HEK293T (cell line): Measurements from ENCODE around the gene DFFA.

Experiments
- CTCF ChIA-PET: fragments of 350-600 bp; formaldehyde crosslinking; extraction: SDS; loops from one replicate; lab custom pipeline; 2021; ENCODE audit warnings: antibody characterized with exemption, inconsistent platforms; lab: Yijun Ruan, JAX
- POLR2A ChIA-PET: fragments of 350-600 bp; formaldehyde crosslinking; extraction: SDS; loops from one replicate; lab custom pipeline; 2020; ENCODE audit warnings: antibody characterized with exemption, inconsistent platforms; lab: Yijun Ruan, JAX
- DNase-seq: peaks from one replicate; pipeline ENCODE4 v3.0.0; 2012; ENCODE audit warnings: mixed read lengths; ENCODE audit errors: extremely low spot score
- ARNT ChIP-seq: fragments of 450-650 bp; IDR thresholded peaks from 2 replicates; pipeline ENCODE4 v1.6.1; 2017; ENCODE audit warnings: mild to moderate bottlenecking
- BHLHE40 ChIP-seq: fragments of 450-650 bp; IDR thresholded peaks from 2 replicates; pipeline ENCODE4 v1.6.1; 2016; ENCODE audit warnings: mild to moderate bottlenecking, moderate library complexity, borderline replicate concordance
- CTBP1 ChIP-seq: fragments of 450-650 bp; IDR thresholded peaks from 2 replicates; pipeline ENCODE4 v1.6.1; 2016; ENCODE audit warnings: borderline replicate concordance
- ELF4 ChIP-seq: fragments of 450-650 bp; IDR thresholded peaks from 2 replicates; pipeline ENCODE4 v1.6.1; 2017; ENCODE audit warnings: antibody characterized with exemption
- FOXA1 ChIP-seq: fragments of 450-650 bp; IDR thresholded peaks from 2 replicates; pipeline ENCODE4 v1.6.1; 2016; ENCODE audit warnings: mild to moderate bottlenecking
- FOXK2 ChIP-seq: fragments of 450-650 bp; IDR thresholded peaks from 2 replicates; pipeline ENCODE4 v1.6.1; 2016; ENCODE audit warnings: mild to moderate bottlenecking
- FOXM1 ChIP-seq: fragments of 450-650 bp; IDR thresholded peaks from 2 replicates; pipeline ENCODE4 v1.6.1; 2017; ENCODE audit warnings: mild to moderate bottlenecking, borderline replicate concordance
- HDGF ChIP-seq: fragments of 450-650 bp; IDR thresholded peaks from 2 replicates; pipeline ENCODE4 v1.6.1; 2017; ENCODE audit warnings: antibody characterized with exemption, borderline replicate concordance
- L3MBTL2 ChIP-seq: fragments of 450-650 bp; conservative IDR thresholded peaks from 2 replicates; pipeline ENCODE4 v1.6.1; 2016; ENCODE audit warnings: mild to moderate bottlenecking
- LEF1 ChIP-seq: fragments of 450-650 bp; IDR thresholded peaks from 2 replicates; pipeline ENCODE4 v1.6.1; 2017; ENCODE audit warnings: mild to moderate bottlenecking, borderline replicate concordance
- NFRKB ChIP-seq: fragments of 450-650 bp; IDR thresholded peaks from 2 replicates; pipeline ENCODE4 v1.6.1; 2016; ENCODE audit warnings: mild to moderate bottlenecking, moderate library complexity
- PKNOX1 ChIP-seq: fragments of 450-650 bp; IDR thresholded peaks from 2 replicates; pipeline ENCODE4 v1.6.1; 2016
- SP1 ChIP-seq: fragments of 450-650 bp; IDR thresholded peaks from 2 replicates; pipeline ENCODE4 v1.6.1; 2017
- SUZ12 ChIP-seq: fragments of 450-650 bp; IDR thresholded peaks from 2 replicates; pipeline ENCODE4 v1.6.1; 2016; ENCODE audit warnings: mild to moderate bottlenecking
- TARDBP ChIP-seq: fragments of 450-650 bp; IDR thresholded peaks from 2 replicates; pipeline ENCODE4 v1.6.1; 2016
- ZNF384 ChIP-seq: fragments of 450-650 bp; IDR thresholded peaks from 2 replicates; pipeline ENCODE4 v1.6.1; 2016

The DFFA gene

GRCh38 chr1:10514490-10515235 is 42.3 kb upstream of the DFFA start:
- ChIA-PET CTCF (no interaction called here), POLR2A (no interaction called here)
- no peak for DNase-seq
- TF ChIP-seq SUZ12, result no peak
- TF ChIP-seq FOXA1, result no peak
- TF ChIP-seq L3MBTL2, result no peak
- TF ChIP-seq FOXK2, result no peak
- TF ChIP-seq TARDBP, result no peak
- no peak for TF ChIP-seq HDGF
- no peak for TF ChIP-seq ELF4
- no peak for TF ChIP-seq BHLHE40
- no peak for TF ChIP-seq LEF1
- TF ChIP-seq CTBP1, result no peak
- TF ChIP-seq ARNT, result no peak
- TF ChIP-seq FOXM1, result no peak
- TF ChIP-seq PKNOX1, result no peak
- no peak for TF ChIP-seq NFRKB
- no peak for TF ChIP-seq ZNF384
- TF ChIP-seq SP1, result no peak

GRCh38 chr1:10513199-10513598 is 40.9 kb upstream of the DFFA start:
- CTCF ChIA-PET, result interaction anchor here (0.7 kb wide), 1 partner anchor 116 kb away, joined by 4 read pairs; no protein-coding TSS in a partner anchor
- POLR2A ChIA-PET, result no interaction called here

GRCh38 chr1:10511494-10511885 is 39.2 kb upstream of the DFFA start:
- ChIA-PET CTCF (interaction anchor here (0.7 to 1.2 kb wide), 2 partner anchors 11 to 13 kb away, joined by 3 read pairs; no protein-coding TSS in a partner anchor), POLR2A (no interaction called here)
- no peak for DNase-seq
- TF ChIP-seq TARDBP (no peak), ARNT (no peak), SP1 (no peak), FOXM1 (no peak), LEF1 (no peak), L3MBTL2 (no peak)

More at GRCh38 chr1:10513199-10513598, 40.9 kb upstream of the DFFA start:
- no peak for DNase-seq
- no peak for TF ChIP-seq ARNT
- TF ChIP-seq FOXA1, result no peak

GRCh38 chr1:10510520-10511493 is 38.5 kb upstream of the DFFA start:
- no peak for DNase-seq
- ChIA-PET CTCF (interaction anchor here (0.5 to 1.8 kb wide), 4 partner anchors 12 to 422 kb away, joined by 3 to 6 read pairs (median 4); no protein-coding TSS in a partner anchor), POLR2A (no interaction called here)
- TF ChIP-seq PKNOX1, result peak; percentile 35; the same call in 1 of the 2 replicates
- no peak for TF ChIP-seq NFRKB

GRCh38 chr1:10509809-10510509 is 37.6 kb upstream of the DFFA start:
- ChIA-PET POLR2A (no interaction called here), CTCF (interaction anchor here (0.6 to 1.8 kb wide), 3 partner anchors 16 to 357 kb away, joined by 3 to 6 read pairs (median 4); no protein-coding TSS in a partner anchor)
- TF ChIP-seq BHLHE40, result no peak
- no peak for TF ChIP-seq FOXK2
- DNase-seq, result no peak

- POLR2A ChIA-PET, result no interaction called here
- no peak for DNase-seq
Observed at GRCh38 chr1:10508511-10508951, 36.2 kb upstream of the DFFA start.

More at GRCh38 chr1:10508511-10508951, 36.2 kb upstream of the DFFA start:
- CTCF ChIA-PET, result interaction anchor here (1.1 to 3.0 kb wide), 5 partner anchors 10 to 529 kb away, joined by 3 to 19 read pairs (median 4); no protein-coding TSS in a partner anchor
- TF ChIP-seq ARNT (no peak), HDGF (no peak), LEF1 (no peak), FOXA1 (no peak), ELF4 (no peak), CTBP1 (no peak), FOXK2 (no peak)
